IPS-18c (cell line): ENCODE data around the gene OPRM1.
"Not testable (repeated sequence)": the region's sequence is repeated elsewhere in the genome, so short reads cannot be mapped to it uniquely, and the experiment has no call there.

ENCODE experiments used
- H3K4me3 ChIP-seq: 2 replicates; pipeline ENCODE4 v1.7.0; 2013; ENCODE audit warnings: low read depth, mild to moderate bottlenecking, low read length, moderate library complexity; ENCODE audit not compliant: insufficient read depth
- H3K9me3 ChIP-seq: one replicate; pipeline ENCODE4 v1.6.1; 2013; ENCODE audit warnings: mild to moderate bottlenecking, low read length, moderate library complexity; ENCODE audit not compliant: control insufficient read depth, insufficient read depth

The OPRM1 gene

DNA sequence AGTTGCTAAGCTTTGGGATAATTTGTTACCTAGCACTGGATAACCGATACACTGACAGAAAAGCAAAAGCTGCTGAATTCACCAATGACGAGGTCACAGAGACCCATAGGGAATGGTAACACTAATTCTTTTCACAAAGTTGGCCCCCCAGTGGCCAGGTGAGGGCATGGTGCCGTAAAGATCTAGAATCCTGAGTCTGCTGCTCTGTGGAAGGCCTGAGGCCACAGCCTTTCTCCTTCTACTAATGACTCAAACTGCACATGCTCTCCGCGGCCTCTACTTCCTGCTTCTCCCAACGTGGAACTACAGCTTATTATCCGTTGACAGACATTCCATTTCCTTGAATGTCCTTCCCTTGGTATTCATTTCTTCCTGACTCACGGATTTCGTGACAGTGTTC lies 127.1 kb downstream of the OPRM1 start:
- no peaks in the 10 kb centered on the region for H3K9me3 ChIP-seq
- no peak overlapping the region for H3K4me3 ChIP-seq

DNA sequence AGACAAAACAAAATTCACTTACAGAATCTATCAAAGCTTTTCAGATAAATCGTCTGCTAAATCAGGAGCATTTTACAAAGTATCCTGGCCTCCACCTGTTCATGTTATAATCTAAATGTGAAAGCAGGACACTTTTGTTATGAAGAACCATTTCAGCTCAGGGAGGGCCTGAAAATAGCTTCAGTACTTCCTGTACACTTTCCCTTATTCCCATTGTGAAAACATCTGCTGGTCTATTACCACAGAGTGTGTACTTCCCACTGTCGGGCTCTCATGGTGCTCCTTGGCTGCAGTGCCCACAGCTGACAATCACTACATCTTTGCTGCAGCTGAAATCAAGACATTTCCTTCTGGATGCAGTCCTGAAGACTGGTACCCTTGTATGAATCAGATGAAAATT lies 128.1 kb downstream of the OPRM1 start:
- Histone ChIP-seq H3K4me3 (no peak overlapping the region), H3K9me3 (no peaks in the 10 kb centered on the region)

DNA sequence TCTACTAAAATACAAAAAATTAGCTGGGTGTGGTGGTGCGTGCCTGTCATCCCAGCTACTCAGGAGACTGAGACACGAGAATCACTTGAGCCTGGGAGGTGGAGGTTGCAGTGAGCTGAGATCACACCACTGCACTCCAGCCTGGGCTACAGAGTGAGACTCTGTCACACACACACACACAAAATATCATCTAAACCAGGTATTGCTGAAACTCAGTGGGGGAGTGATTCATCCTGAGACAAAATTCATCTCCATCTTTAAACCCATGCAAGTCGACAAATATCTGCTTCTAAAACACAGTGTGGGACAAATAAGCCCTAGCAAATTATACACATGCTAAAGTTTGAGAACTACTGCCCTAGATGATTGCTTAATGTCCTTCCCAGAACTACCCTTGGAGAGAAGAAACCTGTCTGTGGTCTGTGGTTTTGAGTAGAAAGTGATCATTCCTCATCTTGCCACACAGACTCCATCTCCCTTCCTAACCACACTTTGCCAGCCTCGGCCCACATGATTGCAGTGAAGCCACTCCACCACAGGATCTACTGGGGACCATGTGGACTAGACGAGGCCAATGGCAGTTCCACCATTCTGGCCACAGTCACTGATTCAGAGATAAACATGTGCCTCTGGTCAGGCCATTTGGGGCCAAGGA lies 130.3 kb downstream of the OPRM1 start:
- H3K9me3 ChIP-seq: no peaks in the 10 kb centered on the region

DNA sequence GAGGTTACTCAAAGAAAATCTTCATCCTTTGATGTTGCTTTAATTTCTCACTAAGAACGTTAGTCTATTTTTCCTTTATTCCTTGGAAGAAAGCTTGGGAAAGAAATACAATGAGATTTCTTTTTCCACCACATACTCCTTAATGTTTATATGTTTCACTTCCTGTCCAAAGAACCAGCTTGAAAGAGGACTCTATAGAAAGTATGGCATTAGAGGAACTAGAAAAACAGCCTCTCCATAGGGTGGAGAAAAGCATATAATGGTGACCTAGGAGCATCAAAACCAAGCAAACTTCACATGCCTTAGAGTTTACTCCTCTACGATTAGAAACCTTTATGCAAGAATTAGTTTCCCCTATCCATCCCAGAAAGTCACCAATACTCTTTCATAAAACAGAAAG lies 131.1 kb downstream of the OPRM1 start:
- Histone ChIP-seq H3K4me3 (no peak overlapping the region), H3K9me3 (no peaks in the 10 kb centered on the region)

More for the DNA sequence above, 130.3 kb downstream of the OPRM1 start:
- no peak overlapping the region for H3K4me3 ChIP-seq

DNA sequence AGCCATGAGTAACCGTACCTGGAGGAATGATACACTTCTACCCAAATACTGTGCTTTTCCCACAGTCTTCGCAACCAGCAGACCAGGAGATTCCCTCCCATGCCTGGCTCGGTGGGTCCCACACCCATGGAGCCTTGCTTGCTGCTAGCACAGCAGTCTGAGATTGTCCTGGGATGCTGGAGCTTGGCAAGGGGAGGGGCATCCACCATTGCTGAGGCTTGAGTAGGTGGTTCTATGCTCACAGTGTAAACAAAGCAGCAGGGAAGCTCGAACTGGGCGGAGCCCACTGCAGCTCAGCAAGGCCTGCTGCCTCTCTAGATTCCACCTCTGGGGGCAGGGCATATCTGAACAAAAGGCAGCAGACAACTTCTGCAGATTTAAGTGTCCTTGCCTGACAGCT lies 133.4 kb downstream of the OPRM1 start:
- H3K9me3 ChIP-seq: not testable (repeated sequence)

DNA sequence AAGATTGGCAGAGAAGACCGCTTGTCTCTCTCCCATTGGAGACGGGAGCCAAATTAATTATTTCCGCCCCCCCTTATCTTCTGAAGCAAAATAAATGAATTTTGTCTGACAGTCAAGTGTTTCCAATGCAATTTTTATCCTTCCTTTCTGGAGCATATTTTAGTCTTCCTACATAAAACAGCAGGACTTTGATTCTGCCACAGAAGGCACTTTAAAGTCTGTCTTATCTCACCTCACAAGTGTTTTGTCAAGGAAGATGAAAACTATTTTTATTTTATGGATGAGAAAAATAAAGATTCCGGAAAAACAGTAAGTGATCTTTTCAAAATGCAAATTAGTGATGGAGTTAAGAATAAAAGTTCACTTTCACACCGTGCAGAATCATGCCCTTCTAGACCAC lies 140.4 kb downstream of the OPRM1 start:
- H3K4me3 ChIP-seq: no peak overlapping the region
- no peaks in the 10 kb centered on the region for H3K9me3 ChIP-seq

More for the DNA sequence above, 133.4 kb downstream of the OPRM1 start:
- H3K4me3 ChIP-seq: not testable (repeated sequence)

DNA sequence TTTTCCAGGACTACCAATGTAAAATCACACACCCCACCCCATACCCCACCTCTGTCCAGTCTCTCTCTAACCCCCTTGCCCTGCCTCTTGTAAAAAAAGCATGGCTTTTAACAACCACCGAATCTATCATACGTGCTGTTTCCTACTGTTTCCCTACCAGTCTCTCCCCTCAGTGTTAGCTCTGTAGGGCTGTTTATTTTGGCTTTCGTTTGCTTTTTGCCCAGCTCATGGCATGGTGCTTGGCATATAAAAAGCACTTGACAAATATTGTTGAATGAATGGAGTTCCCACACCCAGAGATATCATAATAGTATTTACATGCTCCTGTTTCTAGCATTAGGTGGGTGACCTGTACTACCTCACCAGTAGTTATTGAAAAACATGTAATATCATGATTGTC lies 148.2 kb downstream of the OPRM1 start:
- Histone ChIP-seq H3K4me3 (no peak overlapping the region), H3K9me3 (no peaks in the 10 kb centered on the region)

DNA sequence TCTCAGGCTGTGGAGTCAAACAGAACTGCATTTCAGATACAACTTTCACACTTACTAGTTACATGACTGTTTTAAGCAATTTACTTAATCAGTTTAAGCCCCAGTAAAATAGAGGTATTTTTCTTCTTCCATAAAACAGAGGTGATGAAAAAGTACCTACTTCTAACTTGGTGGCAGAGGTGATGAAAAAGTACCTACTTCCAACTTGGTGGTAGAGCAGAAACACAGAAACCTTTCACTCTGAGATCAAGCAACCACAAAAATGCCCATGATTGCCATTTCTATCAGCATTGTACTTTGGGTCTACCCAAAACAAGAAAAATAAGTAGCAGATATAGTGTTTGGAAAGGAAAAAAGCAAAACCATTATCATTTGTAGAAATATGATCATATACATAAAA lies 148.7 kb downstream of the OPRM1 start:
- H3K9me3 ChIP-seq: no peaks in the 10 kb centered on the region
- no peak overlapping the region for H3K4me3 ChIP-seq

DNA sequence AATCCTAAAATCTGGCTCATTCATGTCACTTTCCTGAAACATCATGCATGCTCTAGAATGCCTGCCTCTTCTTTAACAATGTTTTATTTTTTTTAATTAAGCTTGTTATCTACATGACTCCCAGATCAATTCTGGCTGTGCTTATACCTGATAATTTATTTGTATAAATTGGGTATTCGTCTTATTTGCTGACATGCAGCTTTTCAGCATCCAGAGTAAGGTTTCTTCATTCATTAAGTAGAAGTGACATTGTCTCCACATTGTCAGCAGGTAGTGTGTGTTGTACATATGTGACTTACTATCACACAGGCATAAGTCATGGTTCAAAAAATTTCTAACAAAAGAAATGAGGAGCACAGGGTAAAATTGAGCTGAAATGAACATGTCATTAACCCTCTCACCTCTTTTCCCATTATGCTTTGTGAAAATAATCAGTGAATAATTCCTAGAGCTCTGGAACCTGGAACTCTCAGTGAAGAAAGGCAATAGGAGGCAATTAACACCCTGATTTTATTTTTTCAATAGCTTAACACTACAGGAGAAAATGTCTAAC lies 157.4 kb downstream of the OPRM1 start:
- Histone ChIP-seq H3K9me3 (no peaks in the 10 kb centered on the region), H3K4me3 (no peak overlapping the region)

DNA sequence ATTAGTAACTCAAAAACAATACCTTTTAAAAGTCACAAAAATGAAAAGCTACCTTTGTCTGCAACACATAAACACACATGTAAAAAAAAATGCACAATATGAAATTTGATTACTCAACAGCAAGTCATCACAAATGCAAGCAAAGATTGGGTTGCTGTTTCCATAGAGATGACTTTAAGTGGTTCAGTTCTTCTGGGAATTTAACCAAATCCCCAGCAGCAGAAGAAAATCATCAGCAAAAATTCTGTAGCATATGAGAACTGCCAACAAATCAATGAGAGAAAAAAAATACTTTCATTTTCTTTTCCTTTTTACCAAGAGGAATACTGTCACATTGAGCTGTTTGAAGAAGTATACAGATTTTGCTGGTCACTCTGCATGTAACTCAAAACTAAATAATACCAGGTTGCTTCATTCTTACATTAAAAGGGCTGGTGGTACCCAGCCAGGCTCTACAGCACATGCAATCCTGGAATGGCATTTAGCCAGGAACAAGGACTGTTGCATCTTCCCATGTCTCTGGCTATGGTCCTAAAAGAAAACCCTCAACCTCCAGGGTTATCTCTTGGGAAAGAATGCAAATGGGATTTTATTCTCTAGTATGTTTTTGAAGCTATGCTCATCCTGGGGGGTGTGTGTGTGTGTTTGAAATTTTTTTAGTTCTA lies 158.3 kb downstream of the OPRM1 start:
- Histone ChIP-seq H3K4me3 (no peak overlapping the region), H3K9me3 (no peaks in the 10 kb centered on the region)

DNA sequence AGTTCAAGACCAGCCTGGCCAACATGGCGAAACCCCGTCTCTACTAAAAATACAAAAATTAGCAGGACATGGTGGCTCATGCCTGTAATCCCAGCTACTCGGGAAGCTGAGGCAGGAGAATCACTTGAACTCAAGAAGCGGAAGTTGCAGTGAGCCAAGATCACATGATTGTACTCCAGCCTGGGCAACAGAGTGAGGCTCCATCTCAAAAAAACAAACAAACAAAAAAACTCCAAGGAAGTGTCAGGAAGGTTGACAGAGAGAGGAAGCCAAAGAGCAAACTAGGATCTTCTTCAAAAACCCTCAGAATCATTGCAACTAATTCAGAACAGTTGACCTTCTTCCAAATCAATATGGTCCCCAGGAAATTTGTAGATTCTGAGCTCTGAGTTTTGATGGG lies 162.6 kb downstream of the OPRM1 start:
- not testable (repeated sequence) for H3K9me3 ChIP-seq, H3K4me3 ChIP-seq

DNA sequence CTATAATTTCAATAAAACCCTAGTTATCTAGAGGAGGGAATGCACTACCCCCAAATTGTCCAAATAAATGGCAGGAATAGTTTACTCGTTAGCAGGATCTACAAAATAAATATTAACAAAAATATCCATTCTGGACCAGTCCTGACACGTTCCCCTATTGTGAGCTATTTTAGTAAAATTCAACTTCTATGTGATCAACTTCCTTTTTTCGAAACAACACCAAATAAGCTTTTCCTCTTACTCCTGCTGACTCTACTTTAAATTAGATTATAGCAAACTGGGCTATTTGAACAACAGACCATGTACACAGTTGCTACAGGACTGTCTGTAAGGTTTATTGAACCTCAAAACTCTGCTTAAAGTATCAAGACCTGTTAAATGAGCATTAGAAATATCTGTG lies 163.3 kb downstream of the OPRM1 start:
- Histone ChIP-seq H3K9me3 (no peaks in the 10 kb centered on the region), H3K4me3 (no peak overlapping the region)

DNA sequence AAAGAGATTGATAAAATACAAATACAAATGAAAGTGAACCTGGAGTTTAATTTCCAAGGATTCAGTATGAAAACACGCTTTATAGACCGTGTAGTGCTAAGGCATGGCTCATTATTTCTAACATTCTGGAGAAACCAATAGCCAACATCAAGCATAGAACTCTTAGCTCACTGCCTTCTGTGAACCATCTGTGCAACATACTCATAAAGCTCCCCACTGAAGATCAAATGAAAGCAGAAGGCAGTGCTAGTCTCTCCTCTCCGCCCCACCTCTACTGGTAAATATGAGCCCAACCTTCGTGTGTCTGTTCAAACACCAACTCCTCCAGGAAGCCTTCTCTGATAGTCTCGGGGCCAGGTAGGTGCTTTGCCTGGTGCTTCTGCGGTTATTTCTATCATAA lies 163.9 kb downstream of the OPRM1 start:
- Histone ChIP-seq H3K9me3 (no peaks in the 10 kb centered on the region), H3K4me3 (no peak overlapping the region)

DNA sequence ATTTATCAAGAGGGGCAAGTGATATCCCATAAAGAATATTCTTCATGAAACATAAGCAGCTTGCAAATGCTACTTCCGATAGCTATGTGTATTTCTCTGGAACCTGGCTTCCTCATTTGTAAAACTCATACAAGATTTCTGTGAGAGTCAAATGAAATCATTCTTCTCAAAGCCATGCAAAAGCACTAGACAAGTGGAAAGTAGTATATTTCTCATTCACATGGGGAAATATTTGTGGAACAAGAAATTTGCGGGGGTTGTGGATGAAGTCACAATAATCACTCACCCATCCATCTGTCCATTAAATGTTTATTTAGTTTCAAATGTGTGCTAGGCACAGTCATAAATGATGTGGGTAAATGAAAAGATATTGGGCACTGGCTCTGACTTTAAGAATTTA lies 167.1 kb downstream of the OPRM1 start:
- Histone ChIP-seq H3K9me3 (no peaks in the 10 kb centered on the region), H3K4me3 (no peak overlapping the region)

DNA sequence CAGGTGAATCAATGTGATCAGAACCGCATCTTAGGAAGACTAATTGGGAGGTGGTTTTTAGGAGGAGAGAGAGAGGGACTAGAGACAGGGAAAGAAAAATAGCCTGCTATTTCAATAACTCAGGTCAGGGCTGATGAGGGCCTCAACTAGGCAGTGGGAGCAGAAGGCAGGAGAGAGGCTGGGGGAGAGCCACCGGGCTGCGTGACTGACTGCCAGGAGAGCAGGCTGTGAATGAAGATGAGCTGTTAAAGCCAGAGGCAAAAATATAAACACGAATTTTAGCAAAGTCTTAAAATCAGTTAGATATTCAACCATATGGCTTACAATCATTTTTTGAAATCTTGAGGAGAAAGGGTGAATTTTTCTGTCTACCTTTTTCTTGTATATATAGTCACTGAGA lies 168.0 kb downstream of the OPRM1 start:
- Histone ChIP-seq H3K4me3 (no peak overlapping the region), H3K9me3 (no peaks in the 10 kb centered on the region)

DNA sequence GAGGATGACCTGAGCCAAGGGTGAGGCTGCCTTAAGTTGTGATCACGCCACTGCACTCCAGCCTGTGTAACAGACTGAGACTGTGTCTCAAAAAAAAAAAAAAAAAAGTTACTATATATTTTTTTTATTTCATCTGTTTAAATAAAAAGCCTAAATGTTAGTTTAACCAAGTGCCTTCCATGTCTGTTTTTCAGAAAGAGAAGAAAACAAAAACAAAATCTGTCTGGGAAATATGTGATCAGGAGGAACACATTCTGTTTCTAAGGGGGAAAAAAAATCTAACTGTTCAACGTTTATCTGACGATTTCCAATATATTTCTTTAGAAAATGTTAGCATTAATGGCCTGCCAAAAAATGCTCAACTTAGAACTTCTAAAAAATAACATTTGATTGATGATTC lies 170.5 kb downstream of the OPRM1 start:
- no peak overlapping the region for H3K4me3 ChIP-seq
- no peaks in the 10 kb centered on the region for H3K9me3 ChIP-seq

DNA sequence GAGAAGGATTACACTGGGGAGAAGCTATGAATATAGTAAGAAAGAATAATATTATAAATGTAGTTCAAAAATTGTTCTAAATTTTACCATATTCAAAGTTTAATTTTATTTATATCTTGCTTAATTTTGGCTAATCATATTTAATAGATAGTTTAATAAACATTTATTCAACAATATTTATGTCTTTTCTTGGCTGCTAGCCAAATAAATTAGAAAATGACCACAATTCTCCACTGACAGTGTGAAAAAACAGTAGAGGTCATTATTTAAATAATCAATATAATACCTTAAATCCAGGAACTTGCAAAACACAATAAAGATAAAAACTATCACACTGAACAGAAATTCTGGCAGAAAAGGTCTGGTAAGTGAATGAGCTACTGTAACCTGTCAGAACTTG lies 171.6 kb downstream of the OPRM1 start:
- Histone ChIP-seq H3K4me3 (no peak overlapping the region), H3K9me3 (no peaks in the 10 kb centered on the region)

DNA sequence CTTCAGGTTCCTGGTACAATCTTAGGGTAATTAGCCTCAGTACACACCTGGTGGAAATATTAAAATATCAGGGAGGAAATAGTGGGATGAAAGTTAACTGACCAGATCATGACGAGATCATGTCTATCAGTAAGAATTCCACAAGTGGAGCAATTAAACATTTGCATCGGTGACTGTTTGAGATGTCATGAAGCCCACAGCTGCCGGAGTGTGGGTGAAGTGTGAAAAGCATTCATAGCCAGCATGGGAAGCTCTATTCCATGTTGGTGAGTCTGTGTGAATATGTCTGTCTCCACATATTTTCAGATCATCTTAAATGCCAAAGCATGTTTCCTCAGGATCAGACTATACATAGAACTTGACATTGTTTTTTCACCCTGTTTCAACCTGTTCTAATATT lies 174.7 kb downstream of the OPRM1 start:
- Histone ChIP-seq H3K4me3 (no peak overlapping the region), H3K9me3 (no peaks in the 10 kb centered on the region)

DNA sequence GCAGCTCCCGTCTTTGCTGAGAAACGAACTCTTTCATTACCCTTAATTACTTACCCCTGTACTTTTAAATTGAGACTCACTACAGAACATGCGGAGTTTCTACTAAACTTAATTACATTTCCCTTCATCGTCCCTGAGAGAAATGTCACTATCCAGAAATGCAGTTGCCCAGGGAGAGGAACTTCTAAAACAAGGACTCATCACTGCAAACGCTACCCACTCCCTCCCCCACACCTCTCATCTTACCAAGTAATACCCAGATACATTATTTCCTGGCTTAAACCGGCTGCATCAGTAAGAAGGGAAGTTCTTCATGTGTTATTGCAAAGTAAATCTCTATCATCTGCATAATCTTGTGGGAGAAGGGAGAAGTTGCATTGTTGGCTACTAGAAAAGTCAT lies 179.3 kb downstream of the OPRM1 start:
- no peaks in the 10 kb centered on the region for H3K9me3 ChIP-seq

More for the DNA sequence above, 179.3 kb downstream of the OPRM1 start:
- no peak overlapping the region for H3K4me3 ChIP-seq
